Activated naive CD4-positive, alpha-beta T cell treated with anti-CD3 and anti-CD28 coated beads, Interleukin-2, amount 10 ng/mL, durations not matched to agents 7 days and 5 days (primary cell): ENCODE data around the gene SUCLG1.

Experiments used
- CTCF ChIA-PET: fragments of 350-600 bp; sonication (Branson Sonifier 250); formaldehyde crosslinking; loops from one replicate; lab custom pipeline; 2021; ENCODE audit warnings: antibody characterized with exemption; lab: Charles Lee
- DNase-seq: peaks from one replicate; pipeline ENCODE4 v3.0.0-alpha.2; 2020
- H3K27ac Mint-ChIP-seq: one replicate; pipeline ENCODE4 v1.8.0; 2021; ENCODE audit warnings: mild to moderate bottlenecking, moderate library complexity, mixed read lengths
- H3K27me3 Mint-ChIP-seq: one replicate; pipeline ENCODE4 v1.8.0; 2021; ENCODE audit warnings: mild to moderate bottlenecking, mixed read lengths
- H3K36me3 Mint-ChIP-seq: one replicate; pipeline ENCODE4 v1.8.0; 2021; ENCODE audit warnings: mixed read lengths
- H3K4me1 Mint-ChIP-seq: one replicate; pipeline ENCODE4 v1.8.0; 2021; ENCODE audit warnings: mixed read lengths
- H3K4me3 Mint-ChIP-seq: one replicate; pipeline ENCODE4 v1.8.0; 2021; ENCODE audit warnings: mild to moderate bottlenecking, moderate library complexity, mixed read lengths
- H3K9me3 Mint-ChIP-seq: one replicate; pipeline ENCODE4 v1.8.0; 2021; ENCODE audit warnings: mixed read lengths

SUCLG1 gene

GRCh38 chr2:84459018-84459943 is at the start of gene SUCLG1:
Gene SUCLG1 (minus strand): TSS chr2:84459280. CDS start chr2:84459269, 11 bp downstream.
- Mint-ChIP-seq H3K36me3 (peaks cover 10% of the 10 kb centered on the region), H3K9me3 (no peaks in the 10 kb centered on the region), H3K27me3 (peaks cover 4% of the 10 kb centered on the region), H3K27ac (peak within 1 kb of the TSS; percentile 93), H3K4me1 (peaks cover 47% of the 10 kb centered on the region), H3K4me3 (peak within 1 kb of the TSS; percentile 89)
- DNase-seq, result peak; percentile 92
- CTCF ChIA-PET, result interaction anchor here (2.0 kb wide), 1 partner anchor 466 kb away, joined by 5 read pairs; no protein-coding TSS in a partner anchor

- no peaks in the 10 kb centered on the region for H3K27me3 Mint-ChIP-seq
- CTCF ChIA-PET, result interaction anchor here (0.8 to 2.1 kb wide), 5 partner anchors 16 to 428 kb away, joined by 3 to 26 read pairs (median 4); no protein-coding TSS in a partner anchor
- peaks cover 6% of the 10 kb centered on the region for H3K9me3 Mint-ChIP-seq
- H3K36me3 Mint-ChIP-seq, result peaks cover 1% of the 10 kb centered on the region
- H3K4me1 Mint-ChIP-seq, result peaks cover 6% of the 10 kb centered on the region
- H3K27ac Mint-ChIP-seq, result no peak overlapping the region
- no peak overlapping the region for H3K4me3 Mint-ChIP-seq
- no peak for DNase-seq
Observed at GRCh38 chr2:84498150-84498799, 39.2 kb upstream of the SUCLG1 start.

GRCh38 chr2:84497285-84497684 is 38.2 kb upstream of the SUCLG1 start:
- no peak overlapping the region for H3K27ac Mint-ChIP-seq

GRCh38 chr2:84496386-84496785 is 37.3 kb upstream of the SUCLG1 start:
- Mint-ChIP-seq H3K36me3 (no peaks in the 10 kb centered on the region), H3K27ac (no peak overlapping the region), H3K27me3 (peaks cover 6% of the 10 kb centered on the region), H3K9me3 (no peaks in the 10 kb centered on the region), H3K4me1 (peaks cover 6% of the 10 kb centered on the region), H3K4me3 (no peak overlapping the region)
- CTCF ChIA-PET, result interaction anchor here (1.3 to 5.6 kb wide), 3 partner anchors 345 to 430 kb away, joined by 3 to 26 read pairs (median 26); no protein-coding TSS in a partner anchor
- DNase-seq, result no peak

More at GRCh38 chr2:84497285-84497684, 38.2 kb upstream of the SUCLG1 start:
- CTCF ChIA-PET, result interaction anchor here (1.2 to 2.1 kb wide), 6 partner anchors 134 to 429 kb away, joined by 3 to 26 read pairs (median 4); partner anchors contain the start of gene TRABD2A
- peaks cover 1% of the 10 kb centered on the region for H3K36me3 Mint-ChIP-seq
- DNase-seq, result no peak
- H3K4me1 Mint-ChIP-seq, result peaks cover 6% of the 10 kb centered on the region
- H3K27me3 Mint-ChIP-seq, result no peaks in the 10 kb centered on the region
- no peak overlapping the region for H3K4me3 Mint-ChIP-seq
- H3K9me3 Mint-ChIP-seq, result peaks cover 1% of the 10 kb centered on the region

GRCh38 chr2:84495539-84496146 is 36.6 kb upstream of the SUCLG1 start:
- Mint-ChIP-seq H3K4me1 (peaks cover 6% of the 10 kb centered on the region), H3K27ac (no peak overlapping the region), H3K27me3 (peaks cover 6% of the 10 kb centered on the region), H3K4me3 (no peak overlapping the region), H3K9me3 (no peaks in the 10 kb centered on the region), H3K36me3 (no peaks in the 10 kb centered on the region)
- peak; percentile 47 for DNase-seq
- CTCF ChIA-PET, result interaction anchor here (1.3 to 5.6 kb wide), 2 partner anchors 386 to 430 kb away, joined by 7 to 26 read pairs; no protein-coding TSS in a partner anchor

- Mint-ChIP-seq H3K27me3 (peaks cover 6% of the 10 kb centered on the region), H3K4me3 (no peak overlapping the region), H3K27ac (no peak overlapping the region), H3K4me1 (peaks cover 6% of the 10 kb centered on the region), H3K36me3 (no peaks in the 10 kb centered on the region), H3K9me3 (no peaks in the 10 kb centered on the region)
- CTCF ChIA-PET, result interaction anchor here (1.0 to 5.6 kb wide), 6 partner anchors 137 to 432 kb away, joined by 3 to 26 read pairs (median 3); no protein-coding TSS in a partner anchor
- no peak for DNase-seq
Observed at GRCh38 chr2:84494070-84494469, 35.0 kb upstream of the SUCLG1 start.

- Mint-ChIP-seq H3K27ac (no peak overlapping the region), H3K9me3 (no peaks in the 10 kb centered on the region), H3K4me3 (no peak overlapping the region), H3K4me1 (peaks cover 6% of the 10 kb centered on the region), H3K27me3 (peaks cover 6% of the 10 kb centered on the region), H3K36me3 (no peaks in the 10 kb centered on the region)
- no peak for DNase-seq
- CTCF ChIA-PET, result interaction anchor here (0.8 to 5.6 kb wide), 6 partner anchors 33 to 432 kb away, joined by 3 to 26 read pairs (median 3); no protein-coding TSS in a partner anchor
Observed at GRCh38 chr2:84493514-84493913, 34.4 kb upstream of the SUCLG1 start.

- Mint-ChIP-seq H3K9me3 (no peaks in the 10 kb centered on the region), H3K36me3 (no peaks in the 10 kb centered on the region), H3K4me3 (no peak overlapping the region), H3K4me1 (peaks cover 6% of the 10 kb centered on the region), H3K27me3 (peaks cover 6% of the 10 kb centered on the region), H3K27ac (no peak overlapping the region)
- DNase-seq, result no peak
- CTCF ChIA-PET, result interaction anchor here (0.6 to 5.6 kb wide), 3 partner anchors 67 to 433 kb away, joined by 3 to 26 read pairs (median 3); no protein-coding TSS in a partner anchor
Observed at GRCh38 chr2:84492571-84492970, 33.5 kb upstream of the SUCLG1 start.

- Mint-ChIP-seq H3K4me3 (no peak overlapping the region), H3K4me1 (peaks cover 6% of the 10 kb centered on the region), H3K9me3 (no peaks in the 10 kb centered on the region), H3K27ac (no peak overlapping the region), H3K36me3 (no peaks in the 10 kb centered on the region), H3K27me3 (peaks cover 6% of the 10 kb centered on the region)
- DNase-seq, result no peak
- CTCF ChIA-PET, result interaction anchor here (5.6 kb wide), 1 partner anchor 434 kb away, joined by 26 read pairs; no protein-coding TSS in a partner anchor
Observed at GRCh38 chr2:84491741-84492140, 32.7 kb upstream of the SUCLG1 start.

- peaks cover 6% of the 10 kb centered on the region for H3K4me1 Mint-ChIP-seq
- H3K4me3 Mint-ChIP-seq, result no peak overlapping the region
- no peak for DNase-seq
- no peaks in the 10 kb centered on the region for H3K36me3 Mint-ChIP-seq
- peaks cover 6% of the 10 kb centered on the region for H3K27me3 Mint-ChIP-seq
- CTCF ChIA-PET, result interaction anchor here (5.6 kb wide), 1 partner anchor 434 kb away, joined by 26 read pairs; no protein-coding TSS in a partner anchor
- H3K27ac Mint-ChIP-seq, result no peak overlapping the region
- no peaks in the 10 kb centered on the region for H3K9me3 Mint-ChIP-seq
Observed at GRCh38 chr2:84491256-84491655, 32.2 kb upstream of the SUCLG1 start.

- DNase-seq, result no peak
- no peaks in the 10 kb centered on the region for H3K9me3 Mint-ChIP-seq
- CTCF ChIA-PET, result no interaction called here
- no peak overlapping the region for H3K27ac Mint-ChIP-seq
- H3K36me3 Mint-ChIP-seq, result no peaks in the 10 kb centered on the region
- H3K27me3 Mint-ChIP-seq, result peaks cover 6% of the 10 kb centered on the region
- H3K4me3 Mint-ChIP-seq, result no peak overlapping the region
- peaks cover 4% of the 10 kb centered on the region for H3K4me1 Mint-ChIP-seq
Observed at GRCh38 chr2:84487298-84487996, 28.4 kb upstream of the SUCLG1 start.

GRCh38 chr2:84486441-84487115 is 27.5 kb upstream of the SUCLG1 start:
- H3K27ac Mint-ChIP-seq, result no peak overlapping the region
- H3K9me3 Mint-ChIP-seq, result no peaks in the 10 kb centered on the region
- no peak for DNase-seq
- H3K4me1 Mint-ChIP-seq, result peaks cover 13% of the 10 kb centered on the region
- no peaks in the 10 kb centered on the region for H3K36me3 Mint-ChIP-seq
- peaks cover under 1% of the 10 kb centered on the region for H3K27me3 Mint-ChIP-seq
- CTCF ChIA-PET, result no interaction called here
- H3K4me3 Mint-ChIP-seq, result no peak overlapping the region
